ENCODE results near the gene MYO16. TPM values are rescaled to one million over a fixed set of nuclear protein-coding genes. Genes with fewer than 3 reads are reported as not detected.
A peak's percentile ranks its signal among the peaks of the same experiment; 100 is the strongest.

MYO16 gene
- total and polyA plus RNA-seq, 12 donors: 0.56 to 2.4 (median 1.4) TPM

- no peak for TF ChIP-seq CTCF (IDR thresholded peaks at IDR 0.05)
- no peak for TF ChIP-seq POLR2A (IDR thresholded peaks at IDR 0.05)
- WGBS, 4 donors: 42 to 53% (median 44%) methylated on average over 13 of the region's 13 CpGs
- no peak overlapping the region for H3K27ac ChIP-seq
- intact Hi-C loops (cut with DNase I): no loop called here
- H3K4me3 ChIP-seq: no peak overlapping the region
- H3K9me3 ChIP-seq (replicated peaks in 1 of 3): no peaks in the 10 kb centered on the region
- DNase-seq: no peak
- no peaks in the 10 kb centered on the region for H3K4me1 ChIP-seq (replicated peaks in 1 of 2)
- H3K27me3 ChIP-seq: no peaks in the 10 kb centered on the region
- H3K36me3 ChIP-seq (replicated peaks in 1 of 2): no peaks in the 10 kb centered on the region
Measured at GRCh38 chr13:108595436-108596274, 33.8 kb upstream of the MYO16 start.

GRCh38 chr13:108597943-108598342 is 31.5 kb upstream of the MYO16 start:
- Histone ChIP-seq H3K4me1 (replicated peaks in 1 of 2) (no peaks in the 10 kb centered on the region), H3K27me3 (no peaks in the 10 kb centered on the region), H3K4me3 (no peak overlapping the region), H3K27ac (no peak overlapping the region), H3K36me3 (replicated peaks in 1 of 2) (no peaks in the 10 kb centered on the region), H3K9me3 (replicated peaks in 1 of 3) (no peaks in the 10 kb centered on the region)
- TF ChIP-seq CTCF (IDR thresholded peaks at IDR 0.05): no peak
- no peak for TF ChIP-seq POLR2A (IDR thresholded peaks at IDR 0.05)
- intact Hi-C loops (cut with DNase I): no loop called here
- DNase-seq: no peak
- WGBS, 4 donors: 42 to 56% (median 46%) methylated on average over 5 of the region's 5 CpGs

- TF ChIP-seq CTCF (IDR thresholded peaks at IDR 0.05): no peak
- no peak for TF ChIP-seq POLR2A (IDR thresholded peaks at IDR 0.05)
- peaks cover 0 to 3% of the 10 kb centered on the region in 2 donors for H3K4me1 ChIP-seq (replicated peaks in 1 of 2)
- no peak overlapping the region for H3K4me3 ChIP-seq
- H3K27me3 ChIP-seq: no peaks in the 10 kb centered on the region
- intact Hi-C loops (cut with DNase I): loop anchor here in 1 of 2 donors (10.0 kb wide), 1 partner anchor 288 kb away; no protein-coding TSS in a partner anchor
- 83 to 88% (median 87%) methylated on average over 1 to 2 of the region's 2 CpGs; no CpG with 5 or more reads in 1 of the 4 donors for WGBS, 4 donors
- H3K36me3 ChIP-seq (replicated peaks in 1 of 2): no peaks in the 10 kb centered on the region
- DNase-seq: no peak
- H3K9me3 ChIP-seq (replicated peaks in 1 of 3): no peaks in the 10 kb centered on the region
- no peak overlapping the region for H3K27ac ChIP-seq
Measured at GRCh38 chr13:108606424-108606823, 23.0 kb upstream of the MYO16 start.

- intact Hi-C loops (cut with DNase I): loop anchor here in 1 of 2 donors (10.0 kb wide), 1 partner anchor 285 kb away; no protein-coding TSS in a partner anchor
- Histone ChIP-seq H3K4me1 (replicated peaks in 1 of 2) (peaks cover 0 to 3% of the 10 kb centered on the region in 2 donors), H3K9me3 (replicated peaks in 1 of 3) (no peaks in the 10 kb centered on the region), H3K36me3 (replicated peaks in 1 of 2) (no peaks in the 10 kb centered on the region), H3K27me3 (no peaks in the 10 kb centered on the region), H3K27ac (no peak overlapping the region), H3K4me3 (no peak overlapping the region)
- peak in 2 of 6 experiments; percentile 19 to 23 for TF ChIP-seq CTCF (IDR thresholded peaks at IDR 0.05)
- TF ChIP-seq POLR2A (IDR thresholded peaks at IDR 0.05): no peak
- DNase-seq: no peak
- WGBS, 4 donors: 82 to 89% (median 84%) methylated on average over 7 of the region's 7 CpGs
Measured at GRCh38 chr13:108609353-108609752, 20.1 kb upstream of the MYO16 start.
